OCI-M2 (cell line): ENCODE results near the gene ARHGAP44.
"Not testable (repeated sequence)": the region's sequence is repeated elsewhere in the genome, so short reads cannot be mapped to it uniquely, and the experiment has no call there.

Source experiments
- DNase-seq: peaks from one replicate; lab custom pipeline; 2025; ENCODE audit not compliant: unreplicated experiment; lab: John Stamatoyannopoulos, UW

Gene ARHGAP44

GRCh38 chr17:12814718-12815117 is 25.4 kb downstream of the ARHGAP44 start:
- DNase-seq: no peak

GRCh38 chr17:12815642-12816141 is 26.4 kb downstream of the ARHGAP44 start:
- no peak for DNase-seq

GRCh38 chr17:12821376-12821940 is 32.2 kb downstream of the ARHGAP44 start:
- no peak for DNase-seq

GRCh38 chr17:12826431-12826830 is 37.1 kb downstream of the ARHGAP44 start:
- DNase-seq: no peak

GRCh38 chr17:12830777-12831247 is 41.5 kb downstream of the ARHGAP44 start:
- no peak for DNase-seq

GRCh38 chr17:12831839-12832238 is 42.5 kb downstream of the ARHGAP44 start:
- DNase-seq: no peak

GRCh38 chr17:12839042-12839441 is 49.7 kb downstream of the ARHGAP44 start:
- no peak for DNase-seq

- no peak for DNase-seq
These were observed 53.6 kb downstream of the ARHGAP44 start for GRCh38 chr17:12842936-12843335.

GRCh38 chr17:12850996-12851395 is 61.7 kb downstream of the ARHGAP44 start:
- no peak for DNase-seq

- DNase-seq: no peak
These were observed 62.7 kb downstream of the ARHGAP44 start for GRCh38 chr17:12851901-12852435.

- no peak for DNase-seq
These were observed 64.6 kb downstream of the ARHGAP44 start for GRCh38 chr17:12853921-12854320.

GRCh38 chr17:12856416-12856815 is 67.1 kb downstream of the ARHGAP44 start:
- no peak for DNase-seq

GRCh38 chr17:12857592-12857991 is 68.3 kb downstream of the ARHGAP44 start:
- DNase-seq: no peak

GRCh38 chr17:12859520-12859919 is 70.2 kb downstream of the ARHGAP44 start:
- DNase-seq: no peak

- DNase-seq: no peak
These were observed 76.5 kb downstream of the ARHGAP44 start for GRCh38 chr17:12865769-12866168.

- DNase-seq: no peak
These were observed 76.9 kb downstream of the ARHGAP44 start for GRCh38 chr17:12866244-12866643.

GRCh38 chr17:12867726-12868125 is 78.4 kb downstream of the ARHGAP44 start:
- DNase-seq: no peak

GRCh38 chr17:12873415-12874125 is 84.3 kb downstream of the ARHGAP44 start:
- not testable (repeated sequence) for DNase-seq

GRCh38 chr17:12877953-12878669 is 88.8 kb downstream of the ARHGAP44 start:
- DNase-seq: no peak

- not testable (repeated sequence) for DNase-seq
These were observed 89.8 kb downstream of the ARHGAP44 start for GRCh38 chr17:12879096-12879495.

- DNase-seq: no peak
These were observed 94.2 kb downstream of the ARHGAP44 start for GRCh38 chr17:12883472-12883871.

GRCh38 chr17:12887088-12887487 is 97.8 kb downstream of the ARHGAP44 start:
- DNase-seq: no peak
